Measurements from ENCODE around the gene TPSD1.
"Not testable (repeated sequence)": the region's sequence is repeated elsewhere in the genome, so short reads cannot be mapped to it uniquely, and the experiment has no call there.

TPSD1 gene

DNA sequence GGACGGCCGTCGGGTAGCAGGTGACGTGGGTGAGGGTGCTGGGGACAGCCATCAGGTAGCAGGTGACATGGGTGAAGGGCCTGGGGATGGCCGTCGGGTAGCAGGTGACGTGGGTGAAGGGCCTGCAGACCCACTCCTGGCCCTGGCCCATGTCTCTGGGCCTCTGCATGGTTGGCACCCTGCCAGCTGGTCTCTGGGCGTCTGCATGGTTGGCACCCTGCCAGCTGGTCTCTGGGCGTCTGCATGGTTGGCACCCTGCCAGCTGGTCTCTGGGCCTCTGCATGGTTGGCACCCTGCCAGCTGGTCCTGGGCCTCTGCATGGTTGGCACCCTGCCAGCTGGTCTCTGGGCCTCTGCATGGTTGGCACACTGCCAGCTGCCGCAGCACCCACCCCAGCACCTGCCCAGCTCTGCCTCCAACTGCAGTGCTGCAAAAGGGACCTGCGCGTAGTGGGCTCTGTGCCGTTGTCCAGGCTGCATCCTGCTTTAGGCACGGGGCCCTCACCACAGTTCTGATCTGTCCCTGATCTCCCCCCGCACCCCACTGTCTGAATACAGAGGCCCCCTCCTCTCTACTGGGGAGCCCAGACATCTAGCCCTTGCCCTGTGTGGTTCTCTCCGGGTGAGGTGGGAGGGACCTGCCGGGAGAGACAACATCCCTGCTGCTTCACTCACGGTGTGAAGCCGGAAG lies 16.0 kb downstream of the TPSD1 start:
- not testable (repeated sequence) for H3K9ac ChIP-seq (ENCODE audit: low read length); H3K36me3 ChIP-seq (ENCODE audit: control insufficient read depth, insufficient read depth, low read length, severe bottlenecking); H3K9me3 ChIP-seq (ENCODE audit: control insufficient read depth, low read length); H3K4me1 ChIP-seq (ENCODE audit: control insufficient read depth, insufficient read depth, low read length); H3K4me3 ChIP-seq (ENCODE audit: low read length)
- peaks cover 48% of the 10 kb centered on the region for H3K27me3 ChIP-seq (replicated peaks; ENCODE audit: control insufficient read depth, insufficient read depth, low read length)
- peak; percentile 34 for DNase-seq (ENCODE audit: low read depth)

GRCh38 chr16:1272453-1273198 lies 16.8 kb downstream of the TPSD1 start:
- Histone ChIP-seq H3K9me3 (ENCODE audit: control insufficient read depth, low read length) (no peaks in the 10 kb centered on the region), H3K4me3 (ENCODE audit: low read length) (no peak overlapping the region), H3K36me3 (ENCODE audit: control insufficient read depth, insufficient read depth, low read length, severe bottlenecking) (no peaks in the 10 kb centered on the region), H3K27me3 (replicated peaks; ENCODE audit: control insufficient read depth, insufficient read depth, low read length) (peaks cover 52% of the 10 kb centered on the region), H3K4me1 (ENCODE audit: control insufficient read depth, insufficient read depth, low read length) (no peaks in the 10 kb centered on the region), H3K9ac (ENCODE audit: low read length) (no peak overlapping the region)
- no peak for DNase-seq (ENCODE audit: low read depth)

- H3K9ac ChIP-seq (ENCODE audit: low read length): no peak overlapping the region
- H3K4me1 ChIP-seq (ENCODE audit: control insufficient read depth, insufficient read depth, low read length): no peaks in the 10 kb centered on the region
- no peak for DNase-seq (ENCODE audit: low read depth)
- H3K27me3 ChIP-seq (replicated peaks; ENCODE audit: control insufficient read depth, insufficient read depth, low read length): peaks cover 62% of the 10 kb centered on the region
- no peaks in the 10 kb centered on the region for H3K9me3 ChIP-seq (ENCODE audit: control insufficient read depth, low read length)
- H3K4me3 ChIP-seq (ENCODE audit: low read length): no peak overlapping the region
- H3K36me3 ChIP-seq (ENCODE audit: control insufficient read depth, insufficient read depth, low read length, severe bottlenecking): no peaks in the 10 kb centered on the region
Observed at GRCh38 chr16:1273816-1274215, 17.9 kb downstream of the TPSD1 start.

GRCh38 chr16:1274767-1275166 lies 18.9 kb downstream of the TPSD1 start:
- Histone ChIP-seq H3K9me3 (ENCODE audit: control insufficient read depth, low read length) (no peaks in the 10 kb centered on the region), H3K4me1 (ENCODE audit: control insufficient read depth, insufficient read depth, low read length) (no peaks in the 10 kb centered on the region), H3K27me3 (replicated peaks; ENCODE audit: control insufficient read depth, insufficient read depth, low read length) (peaks cover 61% of the 10 kb centered on the region), H3K9ac (ENCODE audit: low read length) (no peak overlapping the region), H3K4me3 (ENCODE audit: low read length) (no peak overlapping the region), H3K36me3 (ENCODE audit: control insufficient read depth, insufficient read depth, low read length, severe bottlenecking) (no peaks in the 10 kb centered on the region)
- DNase-seq (ENCODE audit: low read depth): no peak

GRCh38 chr16:1275791-1276579 lies 20.1 kb downstream of the TPSD1 start:
- Histone ChIP-seq H3K36me3 (ENCODE audit: control insufficient read depth, insufficient read depth, low read length, severe bottlenecking) (no peaks in the 10 kb centered on the region), H3K4me1 (ENCODE audit: control insufficient read depth, insufficient read depth, low read length) (no peaks in the 10 kb centered on the region), H3K9ac (ENCODE audit: low read length) (no peak overlapping the region), H3K27me3 (replicated peaks; ENCODE audit: control insufficient read depth, insufficient read depth, low read length) (peaks cover 64% of the 10 kb centered on the region), H3K4me3 (ENCODE audit: low read length) (no peak overlapping the region), H3K9me3 (ENCODE audit: control insufficient read depth, low read length) (no peaks in the 10 kb centered on the region)
- no peak for DNase-seq (ENCODE audit: low read depth)

DNA sequence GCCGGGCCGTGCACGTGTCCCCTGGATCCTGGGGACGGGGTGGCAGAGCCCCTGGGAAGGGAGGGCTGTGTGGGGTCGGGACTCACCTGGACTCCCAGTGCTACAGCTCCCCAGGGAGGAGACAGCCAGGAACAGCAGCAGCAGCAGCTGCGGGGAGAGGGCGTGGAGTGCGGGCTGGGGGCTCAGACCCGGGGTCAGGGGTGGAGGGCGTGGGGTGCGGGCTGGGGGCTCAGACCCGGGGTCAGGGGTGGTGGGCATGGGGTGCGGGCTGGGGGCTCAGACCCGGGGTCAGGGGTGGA lies 20.7 kb downstream of the TPSD1 start:
- no peak overlapping the region for H3K9ac ChIP-seq (ENCODE audit: low read length)
- H3K27me3 ChIP-seq (replicated peaks; ENCODE audit: control insufficient read depth, insufficient read depth, low read length): peaks cover 66% of the 10 kb centered on the region

GRCh38 chr16:1277151-1277598 lies 21.3 kb downstream of the TPSD1 start:
- no peak overlapping the region for H3K4me3 ChIP-seq (ENCODE audit: low read length)
- no peak overlapping the region for H3K9ac ChIP-seq (ENCODE audit: low read length)
- no peaks in the 10 kb centered on the region for H3K4me1 ChIP-seq (ENCODE audit: control insufficient read depth, insufficient read depth, low read length)
- no peaks in the 10 kb centered on the region for H3K36me3 ChIP-seq (ENCODE audit: control insufficient read depth, insufficient read depth, low read length, severe bottlenecking)
- no peak for DNase-seq (ENCODE audit: low read depth)
- no peaks in the 10 kb centered on the region for H3K9me3 ChIP-seq (ENCODE audit: control insufficient read depth, low read length)
- peaks cover 66% of the 10 kb centered on the region for H3K27me3 ChIP-seq (replicated peaks; ENCODE audit: control insufficient read depth, insufficient read depth, low read length)

More for the DNA sequence above, 20.7 kb downstream of the TPSD1 start:
- Histone ChIP-seq H3K36me3 (ENCODE audit: control insufficient read depth, insufficient read depth, low read length, severe bottlenecking) (no peaks in the 10 kb centered on the region), H3K4me3 (ENCODE audit: low read length) (no peak overlapping the region), H3K4me1 (ENCODE audit: control insufficient read depth, insufficient read depth, low read length) (no peaks in the 10 kb centered on the region), H3K9me3 (ENCODE audit: control insufficient read depth, low read length) (no peaks in the 10 kb centered on the region)
- DNase-seq (ENCODE audit: low read depth): no peak

GRCh38 chr16:1277617-1278282 lies 21.9 kb downstream of the TPSD1 start:
- Histone ChIP-seq H3K4me1 (ENCODE audit: control insufficient read depth, insufficient read depth, low read length) (no peaks in the 10 kb centered on the region), H3K27me3 (replicated peaks; ENCODE audit: control insufficient read depth, insufficient read depth, low read length) (peaks cover 65% of the 10 kb centered on the region), H3K9ac (ENCODE audit: low read length) (no peak overlapping the region), H3K9me3 (ENCODE audit: control insufficient read depth, low read length) (no peaks in the 10 kb centered on the region), H3K4me3 (ENCODE audit: low read length) (no peak overlapping the region), H3K36me3 (ENCODE audit: control insufficient read depth, insufficient read depth, low read length, severe bottlenecking) (no peaks in the 10 kb centered on the region)
- no peak for DNase-seq (ENCODE audit: low read depth)

DNA sequence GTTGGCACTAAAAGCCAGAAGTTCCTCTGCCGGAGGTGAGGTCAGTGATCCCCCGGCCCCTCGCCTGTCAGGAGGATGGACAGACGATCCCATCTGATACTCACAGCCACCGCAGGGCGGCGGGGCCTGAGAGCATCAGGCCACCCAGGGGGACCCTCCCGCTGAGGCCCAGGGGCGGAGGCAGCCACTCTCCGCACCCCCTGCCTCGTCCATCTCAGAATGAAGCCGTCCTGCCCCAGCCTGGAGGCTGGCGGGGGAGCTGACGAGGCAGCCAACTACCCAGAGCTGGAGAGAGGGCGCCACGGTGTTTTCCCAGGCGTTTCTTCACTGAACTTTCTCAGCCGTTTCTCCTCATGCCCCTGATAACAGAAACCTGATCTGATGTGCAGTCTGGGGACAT lies 22.6 kb downstream of the TPSD1 start:
- H3K27me3 ChIP-seq (replicated peaks; ENCODE audit: control insufficient read depth, insufficient read depth, low read length): peaks cover 63% of the 10 kb centered on the region
- DNase-seq (ENCODE audit: low read depth): peak; percentile 3
- H3K9me3 ChIP-seq (ENCODE audit: control insufficient read depth, low read length): no peaks in the 10 kb centered on the region
- H3K4me3 ChIP-seq (ENCODE audit: low read length): no peak overlapping the region
- H3K36me3 ChIP-seq (ENCODE audit: control insufficient read depth, insufficient read depth, low read length, severe bottlenecking): no peaks in the 10 kb centered on the region
- H3K4me1 ChIP-seq (ENCODE audit: control insufficient read depth, insufficient read depth, low read length): no peaks in the 10 kb centered on the region
- no peak overlapping the region for H3K9ac ChIP-seq (ENCODE audit: low read length)

- H3K36me3 ChIP-seq (ENCODE audit: control insufficient read depth, insufficient read depth, low read length, severe bottlenecking): no peaks in the 10 kb centered on the region
- no peaks in the 10 kb centered on the region for H3K9me3 ChIP-seq (ENCODE audit: control insufficient read depth, low read length)
- DNase-seq (ENCODE audit: low read depth): no peak
- H3K4me3 ChIP-seq (ENCODE audit: low read length): no peak overlapping the region
- peaks cover 65% of the 10 kb centered on the region for H3K27me3 ChIP-seq (replicated peaks; ENCODE audit: control insufficient read depth, insufficient read depth, low read length)
- no peaks in the 10 kb centered on the region for H3K4me1 ChIP-seq (ENCODE audit: control insufficient read depth, insufficient read depth, low read length)
- no peak overlapping the region for H3K9ac ChIP-seq (ENCODE audit: low read length)
Observed at GRCh38 chr16:1279081-1279944, 23.4 kb downstream of the TPSD1 start.

Measured in adipocyte (in vitro differentiated cells).